HepG2 (cell line): ENCODE data around the gene RSPH1. TPM values are rescaled to one million over a fixed set of nuclear protein-coding genes. Genes with fewer than 3 reads are reported as not detected.

Source experiments
- ATAC-seq: fragments of 200-7000 bp; cut with Tn5 transposase; 3 replicates; pipeline ENCODE4 v1.9.1; 2020; ENCODE audit warnings: mild to moderate bottlenecking, moderate library complexity
- BruUV-seq: library from RNA; stranded (reverse); fragments of 400-500 nt; replicated peaks from 2 replicates; lab custom pipeline; 2021; lab: Mats Ljungman, UMichigan
- CTCF ChIA-PET: fragments of 300-600 bp; formaldehyde crosslinking; extraction: SDS; loops from one replicate; lab custom pipeline; 2021; ENCODE audit warnings: low total read pairs, inconsistent platforms, low intra/inter-chr PET ratio; lab: Yijun Ruan, JAX
- POLR2A ChIA-PET: fragments of 350-600 bp; sonication (Branson Sonifier 250); formaldehyde crosslinking; loops from one replicate; lab custom pipeline; 2020; ENCODE audit warnings: antibody characterized with exemption, inconsistent platforms; lab: Yijun Ruan, JAX
- DNase-seq: peaks from one replicate; pipeline ENCODE4 v3.0.0-alpha.2; 2015; ENCODE audit warnings: low spot score
- FAIRE-seq: peaks from 3 replicates; lab custom pipeline; 2011; peaks lifted over from hg19 to GRCh38; lab: Jason Lieb, UNC
- H2AFZ ChIP-seq: one replicate; pipeline ENCODE4 v1.6.1; 2011; ENCODE audit warnings: low read length, inconsistent platforms
- H3K27ac ChIP-seq: fragments of 300-600 bp; 3 replicates; pipeline ENCODE4 v1.8.0; 2011; ENCODE audit warnings: mixed run types, mild to moderate bottlenecking, mixed read lengths, low read length, inconsistent platforms; ENCODE audit not compliant: insufficient read depth; ENCODE audit errors: extremely low read length
- H3K27me3 ChIP-seq, 2 experiments: fragments of 200-600 bp in 1 of 2; 2 replicates in 1 of 2; 3 replicates in 1 of 2; pipeline versions ENCODE4 v1.6.0 to v1.8.0; 2011; ENCODE audit warnings: low read length in 2 of 2, mild to moderate bottlenecking in 2 of 2, moderate library complexity in 2 of 2, inconsistent platforms in 1 of 2; ENCODE audit not compliant: insufficient read depth in 2 of 2, control insufficient read depth in 1 of 2
- H3K36me3 ChIP-seq, 2 experiments: fragments of 200-600 bp in 1 of 2; replicated peaks in 1 of 2; 2 replicates in 1 of 2; 3 replicates in 1 of 2; pipeline versions ENCODE4 v1.5.1 to v1.8.0; 2011; ENCODE audit warnings: low read length in 2 of 2, inconsistent platforms in 1 of 2; ENCODE audit not compliant: insufficient read depth in 2 of 2, control insufficient read depth in 1 of 2
- H3K4me1 ChIP-seq: 2 replicates; pipeline ENCODE4 v1.5.1; 2012; ENCODE audit warnings: low read length, inconsistent platforms; ENCODE audit not compliant: insufficient read depth
- H3K4me2 ChIP-seq: 2 replicates; pipeline ENCODE4 v1.6.0; 2011; ENCODE audit warnings: low read depth, low read length, inconsistent platforms
- H3K4me3 ChIP-seq, 3 experiments: fragments of 200-600 bp in 1 of 3; sonication (generic), shearing (Covaris generic) in 1 of 3; replicated peaks in 1 of 3; 2 replicates each; pipeline ENCODE4 v1.5.1; 2011 to 2016; ENCODE audit warnings: low read length in 3 of 3, inconsistent platforms in 2 of 3, low read depth in 2 of 3, mild to moderate bottlenecking in 2 of 3, control low read depth in 1 of 3, mixed read lengths in 1 of 3; ENCODE audit not compliant: insufficient read depth in 1 of 3
- H3K79me2 ChIP-seq: one replicate; pipeline ENCODE4 v1.6.1; 2011; ENCODE audit warnings: low read length, inconsistent platforms; ENCODE audit not compliant: insufficient read depth
- H3K9ac ChIP-seq: 2 replicates; pipeline ENCODE4 v1.6.0; 2011; ENCODE audit warnings: mild to moderate bottlenecking, low read depth, low read length, inconsistent platforms; ENCODE audit not compliant: insufficient read depth
- H3K9me3 ChIP-seq: 2 replicates; pipeline ENCODE4 v1.5.1; 2012; ENCODE audit warnings: mild to moderate bottlenecking, low read length
- H4K20me1 ChIP-seq: 2 replicates; pipeline ENCODE4 v1.6.0; 2011; ENCODE audit warnings: inconsistent platforms, mild to moderate bottlenecking, low read length, moderate library complexity; ENCODE audit not compliant: insufficient read depth
- DBP ChIP-seq: sonication (generic); formaldehyde crosslinking; IDR thresholded peaks from 2 replicates; pipeline ENCODE4 v1.4.0; 2020; ENCODE audit warnings: missing genetic modification reagents; ENCODE audit errors: not compliant biosample characterization
- HDAC1 ChIP-seq: sonication (generic); formaldehyde crosslinking; IDR thresholded peaks from 2 replicates; pipeline ENCODE4 v1.5.1; 2020; ENCODE audit warnings: mild to moderate bottlenecking, missing genetic modification reagents
- HOMEZ ChIP-seq: IDR thresholded peaks from 2 replicates; pipeline ENCODE4 v1.6.1; 2016; ENCODE audit warnings: low read depth
- HOXA5 ChIP-seq: sonication (generic); formaldehyde crosslinking; IDR thresholded peaks from 2 replicates; pipeline ENCODE4 v1.4.0; 2020; ENCODE audit warnings: missing genetic modification reagents
- KDM6A ChIP-seq: IDR thresholded peaks from 2 replicates; pipeline ENCODE4 v1.6.1; 2016; ENCODE audit warnings: low read depth
- KMT2B ChIP-seq: IDR thresholded peaks from 2 replicates; pipeline ENCODE4 v1.6.1; 2016; ENCODE audit warnings: missing genetic modification reagents, missing compliant biosample characterization
- SOX5 ChIP-seq: IDR thresholded peaks from 2 replicates; pipeline ENCODE4 v1.6.1; 2016; ENCODE audit warnings: borderline replicate concordance
- TFAP4 ChIP-seq: sonication (generic); IDR thresholded peaks from 2 replicates; pipeline ENCODE4 v1.6.1; 2016; ENCODE audit warnings: low read depth, borderline replicate concordance
- WGBS: methylation state at CpG from one replicate; pipeline ENCODE4 v1.1.6; 2017; ENCODE audit warnings: low lambda C conversion rate; 5-methylcytosine and 5-hydroxymethylcytosine counted together
- in situ Hi-C: cut with HindIII; loops from 2 replicates; pipeline ENCODE4 v1.10.0; 2017; ENCODE audit warnings: low pct_unique_long_range_greater_than_20kb; ENCODE audit not compliant: extremely low pct_ligation_motif_present
- intact Hi-C: fragments of 100-400 bp; cut with micrococcal nuclease; formaldehyde crosslinking; loops from one replicate; pipeline ENCODE4 v1.10.0; 2022; ENCODE audit not compliant: unreplicated experiment
- polyA plus RNA-seq, 8 experiments: library from polyadenylated mRNA; depleted of rRNA in 3 of 8; stranded (reverse) in 7 of 8; unstranded in 1 of 8; fragments of >200 nt; fragmentation: Illumina TruSeq in 4 of 8; extraction: Trizol in 4 of 8; gene quantifications; 2 replicates each; pipeline versions ENCODE4 v1.2.1 to v1.2.3, GENCODE V29; 2011 to 2016; ENCODE audit warnings: low read depth in 4 of 8, missing spikeins in 1 of 8, mixed read lengths in 1 of 8; ENCODE audit not compliant: insufficient read depth in 1 of 8
- total RNA-seq, 5 experiments: library from RNA; depleted of rRNA; stranded (reverse); fragments of >200 nt; fragmentation: Illumina TruSeq; extraction: Trizol; gene quantifications; 2 replicates each; pipeline ENCODE4 v1.2.3, GENCODE V29; 2016; ENCODE audit warnings: low read depth in 1 of 5

The RSPH1 gene
- total and polyA plus RNA-seq, 2 of the 13 experiments (the other 11 are each of a cell fraction or from before 2014, with no cell fraction given) = not detected

- TF ChIP-seq DBP (CRISPR knock-in tag) (no peak), KMT2B (no peak), HOXA5 (no peak), SOX5 (CRISPR knock-in tag) (no peak), KDM6A (CRISPR knock-in tag) (no peak), HDAC1 (CRISPR knock-in tag) (no peak), TFAP4 (no peak), HOMEZ (CRISPR knock-in tag) (no peak)
- no peaks in the 10 kb centered on the region for H4K20me1 ChIP-seq
- no peak for DNase-seq
- no peaks in the 10 kb centered on the region for H3K4me1 ChIP-seq
- H3K4me3 ChIP-seq = no peak overlapping the region
- POLR2A ChIA-PET = interaction anchor here (0.6 kb wide), 2 partner anchors 16 to 215 kb away, joined by 3 read pairs; partner anchors contain the start of gene PDE9A
- WGBS = 47% methylated on average over 12 of the region's 25 CpGs
- no peak overlapping the region for H3K27ac ChIP-seq
- intact Hi-C loops = no loop called here
- ATAC-seq = no peak
- no peak overlapping the region for H3K9ac ChIP-seq
- CTCF ChIA-PET = no interaction called here
- no peaks in the 10 kb centered on the region for H3K79me2 ChIP-seq
- H3K9me3 ChIP-seq = no peaks in the 10 kb centered on the region
- no peak overlapping the region for H2AFZ ChIP-seq
- H3K27me3 ChIP-seq = 0 out of 5 replicates have a peak, but pooled peaks cover 0 to 4% of the 10 kb centered on the region in 2 experiments
- BruUV-seq = no TSS peak
- no peak overlapping the region for H3K4me2 ChIP-seq
- FAIRE-seq = no peak
- in situ Hi-C loops = no loop called here
- no peaks in the 10 kb centered on the region for H3K36me3 ChIP-seq
Measured at GRCh38 chr21:42438316-42439205, 57.5 kb downstream of the RSPH1 start.
